SH-SY5Y (cell line): ENCODE results near the gene KRT28.

ENCODE experiments used
- GATA2 ChIP-seq: IDR thresholded peaks from 2 replicates; pipeline ENCODE4 v1.6.1; 2011; ENCODE audit warnings: mild to moderate bottlenecking, low read depth, low read length
- GATA3 ChIP-seq: IDR thresholded peaks from 2 replicates; pipeline ENCODE4 v1.6.1; 2011; ENCODE audit warnings: low read depth, mild to moderate bottlenecking, low read length, moderate library complexity

DNA sequence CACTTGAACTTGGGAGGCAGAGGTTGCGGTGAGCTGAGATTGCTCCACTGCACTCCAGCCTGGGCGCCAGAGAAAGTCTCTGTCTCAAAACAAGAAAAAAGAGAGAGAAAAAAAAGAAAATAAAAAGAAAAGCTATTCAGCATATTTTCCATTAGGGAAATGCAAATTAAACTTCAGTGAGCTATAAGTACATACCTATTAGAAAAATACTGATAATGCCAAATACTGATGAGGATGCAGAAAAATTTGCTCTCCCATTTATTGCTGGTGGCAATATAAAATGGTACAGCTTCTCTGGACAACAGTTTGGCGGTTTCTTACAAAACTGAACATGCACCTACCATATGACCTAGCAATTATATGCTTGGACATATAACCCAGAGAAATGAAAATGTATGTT lies 12.9 kb upstream of the KRT28 start:
- TF ChIP-seq GATA2 (no peak), GATA3 (no peak)
